ENCODE data around the gene SH3PXD2A.

The SH3PXD2A gene

GRCh38 chr10:103658049-103658577, 197.3 kb downstream of the SH3PXD2A start:
- no peak for DNase-seq
- TF ChIP-seq GATA1 (IDR thresholded peaks at IDR 0.05; ENCODE audit: low read depth, low read length) (no peak), POLR2A (IDR thresholded peaks at IDR 0.05; ENCODE audit: low read length) (no peak)

GRCh38 chr10:103657061-103657591, 198.2 kb downstream of the SH3PXD2A start:
- no peak for DNase-seq
- TF ChIP-seq POLR2A (IDR thresholded peaks at IDR 0.05; ENCODE audit: low read length) (no peak), GATA1 (IDR thresholded peaks at IDR 0.05; ENCODE audit: low read depth, low read length) (no peak)

- TF ChIP-seq POLR2A (IDR thresholded peaks at IDR 0.05; ENCODE audit: low read length) (no peak), GATA1 (IDR thresholded peaks at IDR 0.05; ENCODE audit: low read depth, low read length) (no peak)
These were observed 200.5 kb downstream of the SH3PXD2A start for GRCh38 chr10:103654925-103655324.

GRCh38 chr10:103653581-103654037, 201.8 kb downstream of the SH3PXD2A start:
- no peak for DNase-seq
- TF ChIP-seq POLR2A (IDR thresholded peaks at IDR 0.05; ENCODE audit: low read length) = no peak
- TF ChIP-seq GATA1 (IDR thresholded peaks at IDR 0.05; ENCODE audit: low read depth, low read length) = no peak

More at GRCh38 chr10:103654925-103655324, 200.5 kb downstream of the SH3PXD2A start:
- DNase-seq = no peak

- no peak for DNase-seq
- TF ChIP-seq POLR2A (IDR thresholded peaks at IDR 0.05; ENCODE audit: low read length) (no peak), GATA1 (IDR thresholded peaks at IDR 0.05; ENCODE audit: low read depth, low read length) (no peak)
These were observed 202.6 kb downstream of the SH3PXD2A start for GRCh38 chr10:103652599-103653281.

- DNase-seq = no peak
- TF ChIP-seq GATA1 (IDR thresholded peaks at IDR 0.05; ENCODE audit: low read depth, low read length) (no peak), POLR2A (IDR thresholded peaks at IDR 0.05; ENCODE audit: low read length) (no peak)
These were observed 203.4 kb downstream of the SH3PXD2A start for GRCh38 chr10:103651783-103652476.

GRCh38 chr10:103651333-103651732, 204.0 kb downstream of the SH3PXD2A start:
- DNase-seq = no peak
- no peak for TF ChIP-seq GATA1 (IDR thresholded peaks at IDR 0.05; ENCODE audit: low read depth, low read length)
- TF ChIP-seq POLR2A (IDR thresholded peaks at IDR 0.05; ENCODE audit: low read length) = no peak

- DNase-seq = no peak
- TF ChIP-seq GATA1 (IDR thresholded peaks at IDR 0.05; ENCODE audit: low read depth, low read length) (no peak), POLR2A (IDR thresholded peaks at IDR 0.05; ENCODE audit: low read length) (no peak)
These were observed 205.5 kb downstream of the SH3PXD2A start for GRCh38 chr10:103649654-103650423.

- no peak for DNase-seq
- TF ChIP-seq GATA1 (IDR thresholded peaks at IDR 0.05; ENCODE audit: low read depth, low read length) (no peak), POLR2A (IDR thresholded peaks at IDR 0.05; ENCODE audit: low read length) (no peak)
These were observed 206.5 kb downstream of the SH3PXD2A start for GRCh38 chr10:103648636-103649532.

GRCh38 chr10:103648251-103648635, 207.1 kb downstream of the SH3PXD2A start:
- DNase-seq = no peak
- TF ChIP-seq POLR2A (IDR thresholded peaks at IDR 0.05; ENCODE audit: low read length) = no peak
- TF ChIP-seq GATA1 (IDR thresholded peaks at IDR 0.05; ENCODE audit: low read depth, low read length) = no peak

- no peak for DNase-seq
- TF ChIP-seq GATA1 (IDR thresholded peaks at IDR 0.05; ENCODE audit: low read depth, low read length) = no peak
- TF ChIP-seq POLR2A (IDR thresholded peaks at IDR 0.05; ENCODE audit: low read length) = no peak
These were observed 209.1 kb downstream of the SH3PXD2A start for GRCh38 chr10:103646304-103646703.

GRCh38 chr10:103645141-103646054, 210.0 kb downstream of the SH3PXD2A start:
- TF ChIP-seq POLR2A (IDR thresholded peaks at IDR 0.05; ENCODE audit: low read length) (no peak), GATA1 (IDR thresholded peaks at IDR 0.05; ENCODE audit: low read depth, low read length) (no peak)
- no peak for DNase-seq
